CD4-positive, CD25-positive, alpha-beta regulatory T cell (primary cell): Measurements from ENCODE around the gene PCSK5. TPM values are rescaled to one million over a fixed set of nuclear protein-coding genes. Genes with fewer than 3 reads are reported as not detected.

Experiments
- ATAC-seq, 2 donors: fragments of 150-1000 bp; cut with Tn5 transposase; one replicate each; pipeline ENCODE4 v1.10.0; 2021; ENCODE audit warnings: low read depth in 2 of 2, moderate number of reproducible peaks in 2 of 2, moderate library complexity in 1 of 2
- DNase-seq, 3 donors: peaks; one replicate each; pipeline versions ENCODE4 v3.0.0 to v3.0.0-alpha.2; 2012 to 2022; ENCODE audit warnings: mixed read lengths in 1 of 3
- H3K27ac ChIP-seq: one replicate; pipeline ENCODE4 v1.7.0; 2013; ENCODE audit warnings: mild to moderate bottlenecking, low read length; ENCODE audit not compliant: insufficient read depth, poor library complexity, severe bottlenecking
- H3K27me3 ChIP-seq: one replicate; pipeline ENCODE4 v1.7.0; 2013; ENCODE audit warnings: low read length; ENCODE audit not compliant: control insufficient read depth, insufficient read depth
- H3K36me3 ChIP-seq: one replicate; pipeline ENCODE4 v1.7.0; 2013; ENCODE audit warnings: mild to moderate bottlenecking, low read length, moderate library complexity; ENCODE audit not compliant: control insufficient read depth, insufficient read depth
- H3K4me1 ChIP-seq: 2 replicates; pipeline ENCODE4 v1.7.0; 2013; ENCODE audit warnings: mild to moderate bottlenecking, low read length; ENCODE audit not compliant: insufficient read depth, control insufficient read depth, poor library complexity, severe bottlenecking
- H3K4me3 ChIP-seq: one replicate; pipeline ENCODE4 v1.7.0; 2013; ENCODE audit warnings: low read depth, mild to moderate bottlenecking, low read length, moderate library complexity
- H3K9me3 ChIP-seq, 2 experiments: 1 replicate in 1 of 2; 2 replicates in 1 of 2; pipeline ENCODE4 v1.7.0; 2013; ENCODE audit warnings: low read length in 2 of 2, mild to moderate bottlenecking in 1 of 2, moderate library complexity in 1 of 2; ENCODE audit not compliant: control insufficient read depth in 2 of 2
- H3K27ac Mint-ChIP-seq, 3 donors: one replicate each; pipeline ENCODE4 v1.8.0; 2020 to 2022; ENCODE audit warnings: mild to moderate bottlenecking in 3 of 3, mixed read lengths in 3 of 3, moderate library complexity in 2 of 3
- H3K27me3 Mint-ChIP-seq: one replicate; pipeline ENCODE4 v1.8.0; 2022; ENCODE audit warnings: mild to moderate bottlenecking, mixed read lengths
- H3K36me3 Mint-ChIP-seq: one replicate; pipeline ENCODE4 v1.8.0; 2020; ENCODE audit warnings: mixed read lengths
- H3K4me1 Mint-ChIP-seq, 4 donors: one replicate each; pipeline ENCODE4 v1.8.0; 2020 to 2022; ENCODE audit warnings: mixed read lengths in 4 of 4, mild to moderate bottlenecking in 1 of 4
- H3K4me3 Mint-ChIP-seq, 4 donors: one replicate each; pipeline ENCODE4 v1.8.0; 2020 to 2022; ENCODE audit warnings: mild to moderate bottlenecking in 4 of 4, mixed read lengths in 4 of 4, moderate library complexity in 3 of 4
- H3K9me3 Mint-ChIP-seq, 7 donors: one replicate each; pipeline ENCODE4 v1.8.0; 2020 to 2022; ENCODE audit warnings: mixed read lengths in 7 of 7, mild to moderate bottlenecking in 3 of 7, moderate library complexity in 2 of 7
- polyA plus RNA-seq, 4 donors: library from polyadenylated mRNA; unstranded; fragments of 300-500 nt; fragmentation: Illumina TruSeq; gene quantifications; one replicate each; pipeline ENCODE4 v1.2.3, GENCODE V29; 2021
- total RNA-seq: library from RNA; stranded (reverse); gene quantifications from one replicate; pipeline ENCODE4 v1.2.3, GENCODE V29; 2022

Gene PCSK5
- total and polyA plus RNA-seq, 5 donors from 2014 or later = 0.47 to 2.7 (median 2.0) TPM

DNA sequence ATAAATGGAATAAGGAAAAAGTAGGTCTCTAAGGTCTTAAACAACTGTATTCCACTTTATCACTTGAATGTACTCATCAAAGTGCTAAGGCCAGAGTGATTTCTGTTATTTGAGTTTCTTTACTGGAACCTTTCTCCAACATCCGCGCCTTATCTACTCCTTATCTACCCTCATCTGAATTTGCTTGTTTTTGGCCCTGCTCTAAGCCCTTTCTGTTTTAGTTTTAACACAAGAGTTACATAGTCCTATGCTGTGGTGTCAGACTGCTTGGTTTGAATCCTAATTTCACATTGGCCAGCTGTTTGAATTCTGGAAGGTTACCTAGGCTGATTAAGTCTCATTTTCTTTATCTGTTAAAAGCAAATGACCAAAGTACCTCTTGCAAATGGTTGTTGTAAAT is 128.3 kb downstream of the PCSK5 start:
- Mint-ChIP-seq H3K9me3 (peaks cover 0 to 8% (median 1%) of the 10 kb centered on the region in 7 donors), H3K27me3 (no peaks in the 10 kb centered on the region), H3K4me3 (no peak overlapping the region), H3K27ac (peak overlapping the region in 1 of 3 donors; percentile 92), H3K36me3 (no peaks in the 10 kb centered on the region), H3K4me1 (peaks cover 4 to 49% (median 13%) of the 10 kb centered on the region in 4 donors)
- Histone ChIP-seq H3K9me3 (no peaks in the 10 kb centered on the region), H3K4me3 (no peak overlapping the region), H3K27ac (no peak overlapping the region), H3K36me3 (no peaks in the 10 kb centered on the region), H3K27me3 (no peaks in the 10 kb centered on the region), H3K4me1 (no peaks in the 10 kb centered on the region)
- DNase-seq = peak in 1 of 3 donors; percentile 49
- no peak for ATAC-seq

DNA sequence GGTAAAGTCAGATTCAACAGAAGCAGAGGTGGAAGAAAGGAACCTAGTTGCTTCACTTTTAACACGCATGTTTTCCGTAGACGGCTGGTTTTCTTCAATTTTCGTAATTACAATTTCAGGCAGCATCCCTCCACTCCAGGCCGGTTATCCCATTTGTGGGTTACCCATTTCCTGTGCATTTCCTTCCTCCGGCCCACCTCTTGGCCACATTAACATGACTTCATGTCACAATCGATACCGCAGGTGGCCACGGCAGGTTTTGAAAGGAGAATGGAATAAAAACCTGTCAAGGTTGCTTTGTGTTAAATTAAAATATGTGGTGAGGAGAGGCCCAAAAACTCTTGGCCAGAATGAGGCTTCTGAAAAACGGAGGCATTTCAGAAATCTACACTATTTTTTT is 130.2 kb downstream of the PCSK5 start:
- Mint-ChIP-seq H3K27ac (peak overlapping the region in 2 of 3 donors; percentile 68 to 69), H3K4me3 (no peak overlapping the region), H3K27me3 (no peaks in the 10 kb centered on the region), H3K9me3 (peaks cover 0 to 6% (median 1%) of the 10 kb centered on the region in 7 donors), H3K36me3 (no peaks in the 10 kb centered on the region), H3K4me1 (peaks cover 4 to 68% (median 28%) of the 10 kb centered on the region in 4 donors)
- H3K4me3 ChIP-seq = no peak overlapping the region
- H3K36me3 ChIP-seq = no peaks in the 10 kb centered on the region
- no peak for DNase-seq
- no peaks in the 10 kb centered on the region for H3K27me3 ChIP-seq
- peaks cover 14% of the 10 kb centered on the region for H3K4me1 ChIP-seq
- no peaks in the 10 kb centered on the region for H3K9me3 ChIP-seq
- H3K27ac ChIP-seq = no peak overlapping the region
- ATAC-seq = no peak

DNA sequence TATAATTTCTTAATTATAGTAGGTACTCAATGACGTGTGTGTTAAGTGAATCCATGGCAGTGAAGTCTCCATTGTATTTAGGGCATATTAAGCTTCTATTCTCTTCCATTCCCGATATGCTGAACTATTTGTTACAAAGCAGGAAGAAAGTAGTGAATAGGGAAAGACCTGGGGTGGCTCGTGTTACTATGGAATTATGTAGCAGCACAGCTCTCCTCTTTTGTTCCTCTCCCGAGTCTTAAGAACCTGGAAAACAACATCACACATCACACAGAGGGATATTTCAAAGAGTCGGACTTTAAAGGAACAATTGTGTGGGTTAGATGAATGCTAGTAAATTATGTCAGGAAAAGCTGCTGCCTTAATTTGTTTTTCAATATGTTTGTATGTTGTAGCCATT is 131.8 kb downstream of the PCSK5 start:
- no peak overlapping the region for H3K4me3 Mint-ChIP-seq
- ATAC-seq = no peak
- no peak overlapping the region for H3K4me3 ChIP-seq

DNA sequence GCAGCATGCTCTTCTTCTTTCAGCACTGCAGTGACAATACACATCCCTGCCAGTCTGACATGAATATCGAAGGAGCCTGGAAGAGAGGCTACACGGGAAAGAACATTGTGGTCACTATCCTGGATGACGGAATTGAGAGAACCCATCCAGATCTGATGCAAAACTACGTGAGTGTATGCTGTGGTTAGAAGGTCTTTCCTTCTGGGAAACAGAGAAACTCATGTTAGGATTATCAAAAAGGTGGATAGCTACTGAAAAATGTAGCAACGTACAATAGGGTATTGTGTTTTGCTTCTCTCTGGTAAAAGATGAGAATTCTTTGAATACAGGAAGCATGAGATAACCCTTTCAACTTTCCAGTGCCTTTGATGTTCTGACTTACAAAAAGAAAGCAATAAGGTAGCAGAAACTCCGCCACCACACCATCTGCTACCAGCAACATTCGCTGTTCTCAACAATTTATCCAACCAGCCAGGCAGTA is 133.3 kb downstream of the PCSK5 start:
- peaks cover 23% of the 10 kb centered on the region for H3K4me1 ChIP-seq
- H3K36me3 ChIP-seq = no peaks in the 10 kb centered on the region
- peak overlapping the region; percentile 48 for H3K4me3 ChIP-seq
- H3K9me3 ChIP-seq = no peaks in the 10 kb centered on the region
- no peaks in the 10 kb centered on the region for H3K27me3 ChIP-seq
- peak overlapping the region; percentile 60 for H3K27ac ChIP-seq
- H3K4me3 Mint-ChIP-seq = peak overlapping the region; percentile 28 to 81 (median 54)
- ATAC-seq = peak; percentile 93 to 95
- peak in 2 of 3 donors; percentile 65 to 87 for DNase-seq
- peaks cover 8 to 84% (median 39%) of the 10 kb centered on the region in 4 donors for H3K4me1 Mint-ChIP-seq
- peak overlapping the region; percentile 83 to 98 (median 92) for H3K27ac Mint-ChIP-seq
- H3K9me3 Mint-ChIP-seq = peaks cover 0 to 3% (median 1%) of the 10 kb centered on the region in 7 donors
- H3K27me3 Mint-ChIP-seq = no peaks in the 10 kb centered on the region
- H3K36me3 Mint-ChIP-seq = no peaks in the 10 kb centered on the region

More for the DNA sequence above, 131.8 kb downstream of the PCSK5 start:
- Histone ChIP-seq H3K4me1 (peaks cover 22% of the 10 kb centered on the region), H3K27ac (peak overlapping the region; percentile 7), H3K27me3 (no peaks in the 10 kb centered on the region), H3K9me3 (no peaks in the 10 kb centered on the region), H3K36me3 (no peaks in the 10 kb centered on the region)
- Mint-ChIP-seq H3K36me3 (no peaks in the 10 kb centered on the region), H3K27me3 (no peaks in the 10 kb centered on the region), H3K9me3 (peaks cover 0 to 6% (median under 1%) of the 10 kb centered on the region in 7 donors), H3K27ac (peak overlapping the region in 1 of 3 donors; percentile 98), H3K4me1 (peaks cover 4 to 79% (median 34%) of the 10 kb centered on the region in 4 donors)
- no peak for DNase-seq

DNA sequence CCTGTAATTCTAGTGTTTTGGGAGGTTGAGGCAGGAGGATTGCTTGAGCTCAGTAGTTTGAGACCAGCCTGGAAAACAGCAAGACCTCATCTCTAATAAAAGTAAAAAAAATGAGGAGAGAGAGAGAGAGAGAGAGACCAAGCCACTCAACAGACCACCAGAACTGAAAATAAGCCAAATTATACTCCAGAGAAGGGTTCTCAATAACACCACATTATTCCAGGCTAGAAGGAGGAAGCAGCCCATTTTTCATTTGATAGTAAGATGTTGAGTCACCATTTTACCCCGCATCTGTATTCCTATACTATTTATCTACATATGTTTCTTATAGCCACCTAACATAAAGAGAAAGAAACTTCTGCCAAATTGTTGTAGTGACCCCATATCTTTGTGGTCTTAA is 134.8 kb downstream of the PCSK5 start:
- DNase-seq (no peak), ATAC-seq (no peak)
- peaks cover 23% of the 10 kb centered on the region for H3K4me1 ChIP-seq
- peaks cover 0 to 3% (median 1%) of the 10 kb centered on the region in 7 donors for H3K9me3 Mint-ChIP-seq
- peak overlapping the region; percentile 29 to 83 (median 67) for H3K27ac Mint-ChIP-seq
- H3K4me3 ChIP-seq = no peak overlapping the region
- H3K27me3 Mint-ChIP-seq = no peaks in the 10 kb centered on the region
- H3K27me3 ChIP-seq = no peaks in the 10 kb centered on the region
- H3K4me3 Mint-ChIP-seq = peak overlapping the region in 2 of 4 donors; percentile 44 to 45
- peak overlapping the region; percentile 60 for H3K27ac ChIP-seq
- H3K9me3 ChIP-seq = no peaks in the 10 kb centered on the region
- H3K4me1 Mint-ChIP-seq = peaks cover 8 to 83% (median 37%) of the 10 kb centered on the region in 4 donors
- no peaks in the 10 kb centered on the region for H3K36me3 ChIP-seq
- no peaks in the 10 kb centered on the region for H3K36me3 Mint-ChIP-seq

GRCh38 chr9:76026796-76027195 is 136.3 kb downstream of the PCSK5 start:
- no peak for ATAC-seq
- Histone ChIP-seq H3K36me3 (no peaks in the 10 kb centered on the region), H3K27me3 (no peaks in the 10 kb centered on the region), H3K4me1 (peaks cover 23% of the 10 kb centered on the region), H3K27ac (no peak overlapping the region), H3K4me3 (no peak overlapping the region), H3K9me3 (no peaks in the 10 kb centered on the region)
- Mint-ChIP-seq H3K4me3 (peak overlapping the region in 3 of 4 donors; percentile 3 to 78 (median 74)), H3K9me3 (peaks cover 0 to 2% (median under 1%) of the 10 kb centered on the region in 7 donors), H3K4me1 (peaks cover 8 to 70% (median 33%) of the 10 kb centered on the region in 4 donors), H3K27ac (peak overlapping the region; percentile 4 to 77 (median 70)), H3K27me3 (no peaks in the 10 kb centered on the region), H3K36me3 (no peaks in the 10 kb centered on the region)
- DNase-seq = no peak

- Mint-ChIP-seq H3K27me3 (no peaks in the 10 kb centered on the region), H3K27ac (peak overlapping the region; percentile 4 to 77 (median 70)), H3K4me1 (peaks cover 8 to 71% (median 38%) of the 10 kb centered on the region in 4 donors), H3K36me3 (no peaks in the 10 kb centered on the region), H3K4me3 (peak overlapping the region in 3 of 4 donors; percentile 3 to 78 (median 74)), H3K9me3 (peaks cover 0 to 1% (median 0%) of the 10 kb centered on the region in 7 donors)
- DNase-seq (peak in 2 of 3 donors; percentile 17 to 61), ATAC-seq (no peak)
- no peaks in the 10 kb centered on the region for H3K36me3 ChIP-seq
- no peaks in the 10 kb centered on the region for H3K9me3 ChIP-seq
- no peak overlapping the region for H3K27ac ChIP-seq
- H3K4me3 ChIP-seq = peak overlapping the region; percentile 46
- peaks cover 23% of the 10 kb centered on the region for H3K4me1 ChIP-seq
- no peaks in the 10 kb centered on the region for H3K27me3 ChIP-seq
Measured at GRCh38 chr9:76027416-76027815, 136.9 kb downstream of the PCSK5 start.

- Histone ChIP-seq H3K4me1 (peaks cover 23% of the 10 kb centered on the region), H3K36me3 (no peaks in the 10 kb centered on the region), H3K4me3 (peak overlapping the region; percentile 46), H3K9me3 (no peaks in the 10 kb centered on the region), H3K27me3 (no peaks in the 10 kb centered on the region), H3K27ac (no peak overlapping the region)
- Mint-ChIP-seq H3K36me3 (no peaks in the 10 kb centered on the region), H3K27me3 (no peaks in the 10 kb centered on the region), H3K9me3 (peaks cover 0 to 1% (median 0%) of the 10 kb centered on the region in 7 donors), H3K27ac (peak overlapping the region; percentile 53 to 77 (median 73)), H3K4me3 (peak overlapping the region in 2 of 4 donors; percentile 7 to 74), H3K4me1 (peaks cover 7 to 71% (median 40%) of the 10 kb centered on the region in 4 donors)
- DNase-seq = no peak
- no peak for ATAC-seq
Measured at GRCh38 chr9:76027861-76028260, 137.4 kb downstream of the PCSK5 start.
